DOHH2 (cell line): ENCODE data around the gene MORC2.
A peak's percentile ranks its signal among the peaks of the same experiment; 100 is the strongest.

Experiments used
- H3F3A ChIP-seq: fragments of 200-600 bp; sonication (generic), shearing (Covaris generic); 2 replicates; pipeline ENCODE4 v1.6.0; 2016; ENCODE audit warnings: antibody characterized with exemption, mild to moderate bottlenecking; ENCODE audit not compliant: control insufficient read depth, insufficient read depth
- H3K27ac ChIP-seq: fragments of 200-600 bp; sonication (generic); 2 replicates; pipeline ENCODE4 v1.5.1; 2014; ENCODE audit warnings: low read depth, mild to moderate bottlenecking, low read length, moderate library complexity
- H3K27me3 ChIP-seq: fragments of 200-600 bp; sonication (generic); 2 replicates; pipeline ENCODE4 v1.6.1; 2014; ENCODE audit warnings: mild to moderate bottlenecking, low read length, mixed read lengths; ENCODE audit not compliant: control insufficient read depth
- H3K36me3 ChIP-seq: fragments of 200-600 bp; sonication (generic); 2 replicates; pipeline ENCODE4 v1.6.1; 2014; ENCODE audit warnings: mild to moderate bottlenecking, low read length, moderate library complexity, mixed read lengths; ENCODE audit not compliant: control insufficient read depth
- H3K4me1 ChIP-seq: fragments of 200-600 bp; sonication (generic); 2 replicates; pipeline ENCODE4 v1.6.1; 2014; ENCODE audit warnings: mild to moderate bottlenecking, low read length, mixed read lengths; ENCODE audit not compliant: control insufficient read depth
- H3K4me2 ChIP-seq: fragments of 200-600 bp; sonication (generic); 2 replicates; pipeline ENCODE4 v1.6.0; 2014; ENCODE audit warnings: mild to moderate bottlenecking, low read length, moderate library complexity
- H3K4me3 ChIP-seq: fragments of 200-600 bp; sonication (generic); 2 replicates; pipeline ENCODE4 v1.5.1; 2014; ENCODE audit warnings: mild to moderate bottlenecking, low read length, mixed read lengths
- H3K79me2 ChIP-seq: fragments of 200-600 bp; sonication (generic); 2 replicates; pipeline ENCODE4 v1.6.1; 2014; ENCODE audit warnings: mild to moderate bottlenecking, low read length, mixed read lengths; ENCODE audit not compliant: control insufficient read depth
- H3K9me2 ChIP-seq: fragments of 200-600 bp; sonication (generic); replicated peaks from 2 replicates; pipeline ENCODE4 v1.6.1; 2014; ENCODE audit warnings: mild to moderate bottlenecking, low read length, mixed read lengths; ENCODE audit not compliant: control insufficient read depth
- H3K9me3 ChIP-seq: fragments of 200-600 bp; sonication (generic); 2 replicates; pipeline ENCODE4 v1.6.1; 2014; ENCODE audit warnings: antibody characterized with exemption, low read length, mixed read lengths; ENCODE audit not compliant: control insufficient read depth, insufficient read depth
- H4K20me1 ChIP-seq: fragments of 200-600 bp; sonication (generic); 2 replicates; pipeline ENCODE4 v1.6.0; 2014; ENCODE audit warnings: low read depth, mild to moderate bottlenecking, antibody characterized with exemption, low read length, moderate library complexity; ENCODE audit not compliant: control insufficient read depth, insufficient read depth
- EZH2phosphoT487 ChIP-seq: fragments of 200-600 bp; sonication (generic); IDR thresholded peaks from 2 replicates; pipeline ENCODE4 v1.6.1; 2017; ENCODE audit warnings: borderline replicate concordance, mild to moderate bottlenecking, antibody characterized with exemption, low read length, moderate library complexity, mixed read lengths
- TF ChIP-seq, protein P1 (sequence below): fragments of 200-600 bp; sonication (generic); IDR thresholded peaks from one replicate; pipeline ENCODE4 v1.5.1; 2014; ENCODE audit warnings: antibody characterized with exemption, mild to moderate bottlenecking, low read depth, low read length; ENCODE audit not compliant: poor library complexity, severe bottlenecking

The MORC2 gene

DNA sequence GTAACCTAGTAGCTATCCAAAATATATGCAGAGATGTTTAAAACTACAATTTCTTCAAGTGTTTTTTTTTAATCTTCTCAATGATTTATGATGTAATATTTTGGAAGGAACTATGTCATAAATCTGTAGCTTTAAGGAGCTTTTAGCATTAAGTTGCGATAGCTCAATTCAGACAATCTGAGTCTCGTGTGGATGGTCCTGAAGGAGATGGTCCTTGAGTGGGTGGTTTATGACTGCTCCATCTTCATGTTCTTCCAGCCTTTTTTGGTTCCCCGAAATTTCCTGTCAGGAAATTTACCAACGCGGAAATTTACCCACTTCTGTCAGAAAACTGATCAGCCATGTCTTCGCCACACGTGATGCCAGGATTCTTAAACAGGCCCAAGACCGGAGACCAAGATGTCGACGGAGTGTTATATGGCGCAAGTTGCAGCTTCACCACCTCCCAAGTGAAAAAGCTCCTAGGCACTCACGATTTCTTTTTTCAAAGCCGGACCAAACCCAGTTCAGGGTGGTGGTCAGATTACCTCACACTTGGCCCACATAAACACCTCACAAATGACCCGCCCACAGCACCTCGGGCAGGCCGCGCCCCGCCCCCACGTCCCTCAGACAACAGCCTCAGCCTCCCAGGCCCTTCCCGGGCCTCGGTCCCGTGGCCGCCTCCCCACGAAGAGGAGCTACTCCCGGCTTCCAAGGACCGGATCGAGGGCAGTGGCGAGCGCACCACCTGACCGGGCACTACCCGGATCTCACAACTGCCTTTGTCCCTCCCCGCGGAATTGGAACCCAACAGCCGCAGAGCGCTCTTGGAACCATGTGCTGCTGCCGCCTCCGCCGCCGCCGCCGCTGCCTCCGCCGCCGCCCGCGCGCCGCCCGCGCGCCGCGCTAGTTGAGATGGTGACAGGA lies at the start of gene MORC2:
TSS of gene MORC2 (minus strand) at position 760 of the 909 bp plus-strand sequence. CDS start 885 bp downstream, outside the sequence.
- Histone ChIP-seq H3K9me2 (no peaks in the 10 kb centered on the region), H3F3A (no peaks in the 10 kb centered on the region), H3K4me2 (peak within 1 kb of the TSS; percentile 93), H3K9me3 (0 out of 2 replicates have a peak, but pooled peaks cover 3% of the 10 kb centered on the region), H3K36me3 (peaks cover 87% of the 10 kb centered on the region), H3K27me3 (no peaks in the 10 kb centered on the region), H4K20me1 (peaks cover 35% of the 10 kb centered on the region; the same call in 1 of the 2 replicates), H3K4me1 (peaks cover 63% of the 10 kb centered on the region), H3K27ac (peak within 1 kb of the TSS; percentile 77), H3K79me2 (peaks cover 99% of the 10 kb centered on the region), H3K4me3 (peak within 1 kb of the TSS; percentile 93)
- TF ChIP-seq, protein P1, sequence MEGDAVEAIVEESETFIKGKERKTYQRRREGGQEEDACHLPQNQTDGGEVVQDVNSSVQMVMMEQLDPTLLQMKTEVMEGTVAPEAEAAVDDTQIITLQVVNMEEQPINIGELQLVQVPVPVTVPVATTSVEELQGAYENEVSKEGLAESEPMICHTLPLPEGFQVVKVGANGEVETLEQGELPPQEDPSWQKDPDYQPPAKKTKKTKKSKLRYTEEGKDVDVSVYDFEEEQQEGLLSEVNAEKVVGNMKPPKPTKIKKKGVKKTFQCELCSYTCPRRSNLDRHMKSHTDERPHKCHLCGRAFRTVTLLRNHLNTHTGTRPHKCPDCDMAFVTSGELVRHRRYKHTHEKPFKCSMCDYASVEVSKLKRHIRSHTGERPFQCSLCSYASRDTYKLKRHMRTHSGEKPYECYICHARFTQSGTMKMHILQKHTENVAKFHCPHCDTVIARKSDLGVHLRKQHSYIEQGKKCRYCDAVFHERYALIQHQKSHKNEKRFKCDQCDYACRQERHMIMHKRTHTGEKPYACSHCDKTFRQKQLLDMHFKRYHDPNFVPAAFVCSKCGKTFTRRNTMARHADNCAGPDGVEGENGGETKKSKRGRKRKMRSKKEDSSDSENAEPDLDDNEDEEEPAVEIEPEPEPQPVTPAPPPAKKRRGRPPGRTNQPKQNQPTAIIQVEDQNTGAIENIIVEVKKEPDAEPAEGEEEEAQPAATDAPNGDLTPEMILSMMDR, result no peak
- TF ChIP-seq EZH2phosphoT487, result no peak

DNA sequence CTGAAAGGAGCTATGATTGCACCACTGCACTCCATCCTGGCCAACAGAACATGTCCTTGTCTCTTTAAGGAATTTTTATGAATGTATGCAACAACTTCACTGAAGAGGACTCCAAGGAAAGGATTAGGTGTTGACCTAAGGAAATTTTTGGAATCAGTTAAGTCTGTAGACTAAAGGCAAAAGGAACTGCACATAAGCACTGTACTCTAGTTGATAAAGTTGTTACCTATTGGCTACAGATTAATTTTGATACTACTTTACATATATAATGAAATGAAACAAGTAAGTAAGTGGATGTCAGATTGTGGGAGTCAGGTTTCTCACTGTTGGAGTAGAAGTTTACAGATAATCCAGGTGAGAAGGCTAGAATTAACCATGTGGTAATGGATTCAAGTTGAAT lies 37.0 kb upstream of the MORC2 start:
- no peaks in the 10 kb centered on the region for H3K4me1 ChIP-seq
- H3K9me2 ChIP-seq, result no peaks in the 10 kb centered on the region
- no peaks in the 10 kb centered on the region for H3F3A ChIP-seq
- TF ChIP-seq, protein P1, result no peak
- no peak for TF ChIP-seq EZH2phosphoT487
- no peaks in the 10 kb centered on the region for H3K36me3 ChIP-seq
- H3K4me3 ChIP-seq, result no peak overlapping the region
- no peaks in the 10 kb centered on the region for H3K79me2 ChIP-seq
- H3K9me3 ChIP-seq, result no peaks in the 10 kb centered on the region
- no peaks in the 10 kb centered on the region for H4K20me1 ChIP-seq
- peaks cover 4% of the 10 kb centered on the region; the same call in 1 of the 2 replicates for H3K27me3 ChIP-seq
- no peak overlapping the region for H3K4me2 ChIP-seq
- H3K27ac ChIP-seq, result no peak overlapping the region

- H3F3A ChIP-seq, result no peaks in the 10 kb centered on the region
- H3K27me3 ChIP-seq, result peaks cover 4% of the 10 kb centered on the region; the same call in 1 of the 2 replicates
- peaks cover 7% of the 10 kb centered on the region for H3K4me1 ChIP-seq
- no peaks in the 10 kb centered on the region for H3K9me3 ChIP-seq
- H3K79me2 ChIP-seq, result no peaks in the 10 kb centered on the region
- H3K36me3 ChIP-seq, result no peaks in the 10 kb centered on the region
- no peak overlapping the region for H3K4me3 ChIP-seq
- TF ChIP-seq EZH2phosphoT487, result no peak
- TF ChIP-seq, protein P1, result no peak
- H3K4me2 ChIP-seq, result no peak overlapping the region
- no peaks in the 10 kb centered on the region for H4K20me1 ChIP-seq
- H3K9me2 ChIP-seq, result no peaks in the 10 kb centered on the region
- H3K27ac ChIP-seq, result no peak overlapping the region
Measured at GRCh38 chr22:31001124-31001770, 32.7 kb upstream of the MORC2 start.
